HEK293 (cell line): ENCODE measurements around the gene LRBA.

Source experiments
- CTCF ChIA-PET: fragments of 350-600 bp; formaldehyde crosslinking; extraction: SDS; loops from one replicate; lab custom pipeline; 2021; ENCODE audit warnings: antibody characterized with exemption; lab: Yijun Ruan, JAX
- POLR2A ChIA-PET: fragments of 300-600 bp; formaldehyde crosslinking; extraction: SDS; loops from one replicate; lab custom pipeline; 2020; ENCODE audit warnings: antibody characterized with exemption, inconsistent platforms; lab: Yijun Ruan, JAX
- H3K27ac ChIP-seq: fragments of 200-500 bp; sonication (Bioruptor generic); 2 replicates; pipeline ENCODE4 v1.5.1; 2014; ENCODE audit warnings: low read depth, low read length, control low read depth, inconsistent platforms; ENCODE audit errors: extremely low read depth
- H3K36me3 ChIP-seq, 2 experiments: fragments of 200-500 bp in 1 of 2; sonication (Bioruptor generic) in 1 of 2; 1 replicate in 1 of 2; 2 replicates in 1 of 2; pipeline ENCODE4 v1.5.1; 2014 to 2017; ENCODE audit warnings: inconsistent platforms in 2 of 2, low read length in 2 of 2; ENCODE audit not compliant: control insufficient read depth in 2 of 2, insufficient read depth in 1 of 2
- H3K4me1 ChIP-seq: fragments of 200-500 bp; sonication (Bioruptor generic); 2 replicates; pipeline ENCODE4 v1.5.1; 2014; ENCODE audit warnings: mild to moderate bottlenecking, low read length, inconsistent platforms; ENCODE audit not compliant: control insufficient read depth, insufficient read depth
- H3K4me3 ChIP-seq: 2 replicates; pipeline ENCODE4 v1.5.1; 2011; ENCODE audit warnings: low read depth, mild to moderate bottlenecking, control low read depth, low read length, moderate library complexity
- H3K9me3 ChIP-seq: fragments of 200-500 bp; sonication (Bioruptor generic); 2 replicates; pipeline ENCODE4 v1.5.1; 2014; ENCODE audit warnings: low read depth, low read length, inconsistent platforms; ENCODE audit not compliant: control insufficient read depth, insufficient read depth
- KLF16 ChIP-seq: fragments of 450-650 bp; formaldehyde crosslinking; IDR thresholded peaks from 2 replicates; pipeline ENCODE4 v1.5.1; 2017; ENCODE audit warnings: missing biosample characterization, missing genetic modification characterization
- KLF8 ChIP-seq: fragments of 450-650 bp; formaldehyde crosslinking; IDR thresholded peaks from 2 replicates; pipeline ENCODE4 v1.5.1; 2016; ENCODE audit warnings: missing biosample characterization, missing genetic modification characterization
- PRDM1 ChIP-seq: fragments of 450-650 bp; formaldehyde crosslinking; IDR thresholded peaks from 2 replicates; pipeline ENCODE4; 2016; ENCODE audit warnings: missing biosample characterization, missing genetic modification characterization
- TCF7L2 ChIP-seq: IDR thresholded peaks from 2 replicates; pipeline ENCODE4 v1.6.1; 2011; ENCODE audit warnings: low read depth, mild to moderate bottlenecking, inconsistent platforms, low read length, moderate library complexity, borderline replicate concordance
- ZBTB17 ChIP-seq: fragments of 450-650 bp; formaldehyde crosslinking; IDR thresholded peaks from 2 replicates; pipeline ENCODE4 v1.5.1; 2016; ENCODE audit warnings: missing biosample characterization, missing genetic modification characterization
- ZNF16 ChIP-seq: fragments of 450-650 bp; formaldehyde crosslinking; IDR thresholded peaks from 2 replicates; pipeline ENCODE4 v1.5.1; 2016; ENCODE audit warnings: low read depth, missing biosample characterization, missing genetic modification characterization
- ZNF184 ChIP-seq: fragments of 450-650 bp; IDR thresholded peaks from 2 replicates; pipeline ENCODE4 v1.5.1; 2018; ENCODE audit warnings: missing biosample characterization, mild to moderate bottlenecking, missing genetic modification characterization
- ZNF2 ChIP-seq: fragments of 450-650 bp; formaldehyde crosslinking; IDR thresholded peaks from 2 replicates; pipeline ENCODE4 v1.5.1; 2016; ENCODE audit warnings: missing biosample characterization, missing genetic modification characterization
- ZNF211 ChIP-seq: fragments of 450-650 bp; formaldehyde crosslinking; IDR thresholded peaks from 2 replicates; pipeline ENCODE4 v1.5.1; 2016; ENCODE audit warnings: low read depth, missing biosample characterization, missing genetic modification characterization
- ZNF221 ChIP-seq: fragments of 450-650 bp; formaldehyde crosslinking; IDR thresholded peaks from 2 replicates; pipeline ENCODE4 v1.5.1; 2017; ENCODE audit warnings: missing biosample characterization, missing genetic modification characterization, borderline replicate concordance
- ZNF239 ChIP-seq: fragments of 450-650 bp; formaldehyde crosslinking; IDR thresholded peaks from 2 replicates; pipeline ENCODE4 v1.5.1; 2016; ENCODE audit warnings: missing biosample characterization, missing genetic modification characterization
- ZNF324 ChIP-seq: fragments of 450-650 bp; formaldehyde crosslinking; IDR thresholded peaks from 2 replicates; pipeline ENCODE4 v1.5.1; 2016; ENCODE audit warnings: missing biosample characterization, missing genetic modification characterization
- ZNF416 ChIP-seq: fragments of 450-650 bp; formaldehyde crosslinking; IDR thresholded peaks from 2 replicates; pipeline ENCODE4 v1.5.1; 2016; ENCODE audit warnings: missing biosample characterization, missing genetic modification characterization
- ZNF48 ChIP-seq: fragments of 450-650 bp; formaldehyde crosslinking; IDR thresholded peaks from 2 replicates; pipeline ENCODE4 v1.5.1; 2016; ENCODE audit warnings: missing biosample characterization, missing genetic modification characterization
- ZNF548 ChIP-seq: fragments of 450-650 bp; formaldehyde crosslinking; IDR thresholded peaks from 2 replicates; pipeline ENCODE4 v1.5.1; 2016; ENCODE audit warnings: missing biosample characterization, missing genetic modification characterization
- ZNF549 ChIP-seq: fragments of 450-650 bp; IDR thresholded peaks from 2 replicates; pipeline ENCODE4 v1.5.1; 2018; ENCODE audit warnings: missing biosample characterization, missing genetic modification characterization, mild to moderate bottlenecking, inconsistent platforms, moderate library complexity
- ZNF623 ChIP-seq: fragments of 450-650 bp; formaldehyde crosslinking; IDR thresholded peaks from 2 replicates; pipeline ENCODE4 v1.5.1; 2016; ENCODE audit warnings: missing biosample characterization, missing genetic modification characterization
- ZNF626 ChIP-seq: fragments of 450-650 bp; sonication (Bioruptor Pico); formaldehyde crosslinking; IDR thresholded peaks from 2 replicates; pipeline ENCODE4 v1.5.1; 2018; ENCODE audit warnings: missing biosample characterization, missing genetic modification characterization, inconsistent platforms
- ZNF768 ChIP-seq: fragments of 450-650 bp; formaldehyde crosslinking; IDR thresholded peaks from 2 replicates; pipeline ENCODE4 v1.5.1; 2018; ENCODE audit warnings: missing biosample characterization, mild to moderate bottlenecking, missing genetic modification characterization
- ZNF776 ChIP-seq: fragments of 450-650 bp; formaldehyde crosslinking; IDR thresholded peaks from 2 replicates; pipeline ENCODE4 v1.5.0; 2017; ENCODE audit warnings: missing biosample characterization, missing genetic modification characterization, borderline replicate concordance
- ZNF830 ChIP-seq: fragments of 450-650 bp; IDR thresholded peaks from 2 replicates; pipeline ENCODE4 v1.5.0; 2018; ENCODE audit warnings: missing biosample characterization, missing genetic modification characterization, low read depth, mild to moderate bottlenecking, moderate library complexity
- ZNF843 ChIP-seq: fragments of 450-650 bp; formaldehyde crosslinking; IDR thresholded peaks from 2 replicates; pipeline ENCODE4 v1.5.1; 2016; ENCODE audit warnings: missing biosample characterization, missing genetic modification characterization
- ZSCAN23 ChIP-seq: fragments of 450-650 bp; formaldehyde crosslinking; IDR thresholded peaks from 2 replicates; pipeline ENCODE4 v1.5.1; 2016; ENCODE audit warnings: missing biosample characterization, missing genetic modification characterization
- ZSCAN30 ChIP-seq: fragments of 450-650 bp; IDR thresholded peaks from 2 replicates; pipeline ENCODE4 v1.5.1; 2018; ENCODE audit warnings: missing biosample characterization, mild to moderate bottlenecking, missing genetic modification characterization, moderate library complexity
- ZSCAN4 ChIP-seq: fragments of 450-650 bp; formaldehyde crosslinking; IDR thresholded peaks from 2 replicates; pipeline ENCODE4 v1.5.1; 2017; ENCODE audit warnings: missing biosample characterization, missing genetic modification characterization
- TF ChIP-seq, protein P1 (sequence below): fragments of 450-650 bp; formaldehyde crosslinking; IDR thresholded peaks from 2 replicates; pipeline ENCODE4 v1.5.1; 2016; ENCODE audit warnings: missing biosample characterization, missing genetic modification characterization
- TF ChIP-seq, protein P2 (sequence below): fragments of 450-650 bp; formaldehyde crosslinking; IDR thresholded peaks from 2 replicates; pipeline ENCODE4 v1.5.1; 2017; ENCODE audit warnings: missing biosample characterization, missing genetic modification characterization

LRBA gene

DNA sequence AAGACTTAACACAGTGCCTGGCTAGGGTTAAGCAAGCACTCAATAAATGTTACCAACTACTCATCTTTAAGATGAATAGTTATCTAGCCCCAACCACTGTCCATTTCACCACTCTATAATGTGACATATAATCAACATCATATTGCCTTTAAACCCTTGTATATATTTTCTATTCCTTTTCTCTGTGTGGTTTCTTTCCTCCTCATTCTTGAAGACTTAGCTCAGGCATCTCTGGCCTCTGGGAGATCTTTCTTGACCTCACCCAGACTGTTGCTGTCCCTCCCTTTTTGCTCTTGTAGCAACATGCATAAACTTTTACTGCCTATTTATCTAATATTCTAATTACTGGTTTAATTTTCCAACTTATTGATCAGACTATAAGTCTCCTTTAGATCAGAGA is 683.0 kb downstream of the LRBA start (continued):
- TF ChIP-seq PRDM1 (no peak), ZNF48 (tag by site-specific recombination) (no peak), ZNF16 (tag by site-specific recombination) (no peak), ZNF623 (tag by site-specific recombination) (no peak), ZNF184 (no peak)

GRCh38 chr4:150329373-150329772 is 685.7 kb downstream of the LRBA start:
- H3K4me3 ChIP-seq = no peak overlapping the region
- H3K36me3 ChIP-seq = no peaks in the 10 kb centered on the region
- no peaks in the 10 kb centered on the region for H3K9me3 ChIP-seq
- H3K27ac ChIP-seq = no peak overlapping the region
- TF ChIP-seq ZNF776 (tag by site-specific recombination) = no peak
- TF ChIP-seq ZNF2 (tag by site-specific recombination) = no peak
- TF ChIP-seq ZNF768 = no peak
- no peak for TF ChIP-seq ZNF221 (tag by site-specific recombination)
- TF ChIP-seq ZBTB17 (tag by site-specific recombination) = no peak
- TF ChIP-seq ZSCAN23 (tag by site-specific recombination) = no peak
- TF ChIP-seq ZNF549 (tag by site-specific recombination) = no peak
- TF ChIP-seq ZNF211 (tag by site-specific recombination) = no peak
- TF ChIP-seq, all 188 proteins: peak for 0
- H3K4me1 ChIP-seq = no peaks in the 10 kb centered on the region
- CTCF ChIA-PET = interaction anchor here (0.8 to 1.0 kb wide), 2 partner anchors 32 to 537 kb away, joined by 3 to 4 read pairs; no protein-coding TSS in a partner anchor
- POLR2A ChIA-PET = no interaction called here

DNA sequence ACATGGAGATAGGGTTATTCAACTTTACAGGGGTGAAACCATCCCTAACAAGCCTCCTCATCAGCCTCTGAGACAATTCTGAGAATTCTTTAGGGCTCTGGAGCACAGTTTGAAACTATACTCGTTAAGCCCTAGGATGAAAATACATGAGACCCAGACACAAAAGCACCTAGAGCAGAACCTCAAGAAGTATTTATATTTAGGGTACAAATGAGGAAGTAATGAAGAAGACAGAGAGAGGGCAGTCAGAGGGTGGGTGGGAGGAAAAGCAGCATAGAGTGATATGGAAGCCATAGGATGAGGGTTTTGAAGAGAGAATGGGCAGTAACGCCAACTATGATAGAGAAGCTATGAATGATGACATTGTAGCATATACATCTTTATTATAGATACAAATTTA is 686.6 kb downstream of the LRBA start:
- no peaks in the 10 kb centered on the region for H3K9me3 ChIP-seq
- TF ChIP-seq ZNF239 (no peak), KLF8 (tag by site-specific recombination) (no peak), ZBTB17 (tag by site-specific recombination) (no peak), ZNF324 (tag by site-specific recombination) (no peak), ZNF548 (tag by site-specific recombination) (no peak), ZSCAN4 (tag by site-specific recombination) (no peak), ZNF416 (no peak)
- ChIA-PET POLR2A (no interaction called here), CTCF (interaction anchor here (0.5 kb wide), 1 partner anchor 18 kb away, joined by 3 read pairs; no protein-coding TSS in a partner anchor)
- no peak overlapping the region for H3K27ac ChIP-seq
- no peaks in the 10 kb centered on the region for H3K36me3 ChIP-seq
- no peaks in the 10 kb centered on the region for H3K4me1 ChIP-seq
- no peak overlapping the region for H3K4me3 ChIP-seq

DNA sequence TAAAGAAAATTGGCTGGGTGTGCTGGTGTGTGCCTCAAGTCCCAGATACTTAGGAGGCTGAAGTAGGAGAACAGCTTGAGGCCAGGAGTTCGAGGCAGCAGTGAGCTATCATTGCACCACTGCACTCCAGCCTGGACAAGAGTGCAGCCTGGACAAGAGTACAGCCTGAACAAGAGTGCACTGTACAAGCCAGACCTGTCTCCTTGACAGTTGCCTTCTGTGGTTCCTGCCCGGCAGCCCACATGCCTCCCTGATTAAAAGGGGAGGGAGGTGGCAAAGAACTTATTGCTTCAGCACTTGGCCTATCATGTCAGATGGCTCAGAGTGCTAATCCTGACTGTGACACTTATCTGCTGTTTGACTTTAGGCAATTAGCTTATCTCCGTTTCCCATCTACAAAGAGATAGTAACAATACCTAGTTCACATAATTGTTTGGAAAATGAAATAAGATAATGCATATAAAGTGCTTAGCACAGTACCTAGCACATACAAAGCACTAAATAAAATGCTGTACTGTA is 687.8 kb downstream of the LRBA start:
- Histone ChIP-seq H3K4me1 (no peaks in the 10 kb centered on the region), H3K9me3 (no peaks in the 10 kb centered on the region), H3K4me3 (no peak overlapping the region)
- no peak for TF ChIP-seq ZNF830 (tag by site-specific recombination)
- no peak for TF ChIP-seq ZSCAN30 (tag by site-specific recombination)
- no peak for TF ChIP-seq TCF7L2
- no peak for TF ChIP-seq KLF16 (tag by site-specific recombination)
- no peak for TF ChIP-seq ZNF626 (tag by site-specific recombination)
- TF ChIP-seq, protein P1, sequence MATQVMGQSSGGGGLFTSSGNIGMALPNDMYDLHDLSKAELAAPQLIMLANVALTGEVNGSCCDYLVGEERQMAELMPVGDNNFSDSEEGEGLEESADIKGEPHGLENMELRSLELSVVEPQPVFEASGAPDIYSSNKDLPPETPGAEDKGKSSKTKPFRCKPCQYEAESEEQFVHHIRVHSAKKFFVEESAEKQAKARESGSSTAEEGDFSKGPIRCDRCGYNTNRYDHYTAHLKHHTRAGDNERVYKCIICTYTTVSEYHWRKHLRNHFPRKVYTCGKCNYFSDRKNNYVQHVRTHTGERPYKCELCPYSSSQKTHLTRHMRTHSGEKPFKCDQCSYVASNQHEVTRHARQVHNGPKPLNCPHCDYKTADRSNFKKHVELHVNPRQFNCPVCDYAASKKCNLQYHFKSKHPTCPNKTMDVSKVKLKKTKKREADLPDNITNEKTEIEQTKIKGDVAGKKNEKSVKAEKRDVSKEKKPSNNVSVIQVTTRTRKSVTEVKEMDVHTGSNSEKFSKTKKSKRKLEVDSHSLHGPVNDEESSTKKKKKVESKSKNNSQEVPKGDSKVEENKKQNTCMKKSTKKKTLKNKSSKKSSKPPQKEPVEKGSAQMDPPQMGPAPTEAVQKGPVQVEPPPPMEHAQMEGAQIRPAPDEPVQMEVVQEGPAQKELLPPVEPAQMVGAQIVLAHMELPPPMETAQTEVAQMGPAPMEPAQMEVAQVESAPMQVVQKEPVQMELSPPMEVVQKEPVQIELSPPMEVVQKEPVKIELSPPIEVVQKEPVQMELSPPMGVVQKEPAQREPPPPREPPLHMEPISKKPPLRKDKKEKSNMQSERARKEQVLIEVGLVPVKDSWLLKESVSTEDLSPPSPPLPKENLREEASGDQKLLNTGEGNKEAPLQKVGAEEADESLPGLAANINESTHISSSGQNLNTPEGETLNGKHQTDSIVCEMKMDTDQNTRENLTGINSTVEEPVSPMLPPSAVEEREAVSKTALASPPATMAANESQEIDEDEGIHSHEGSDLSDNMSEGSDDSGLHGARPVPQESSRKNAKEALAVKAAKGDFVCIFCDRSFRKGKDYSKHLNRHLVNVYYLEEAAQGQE (tag by site-specific recombination) = no peak
- TF ChIP-seq, protein P2, sequence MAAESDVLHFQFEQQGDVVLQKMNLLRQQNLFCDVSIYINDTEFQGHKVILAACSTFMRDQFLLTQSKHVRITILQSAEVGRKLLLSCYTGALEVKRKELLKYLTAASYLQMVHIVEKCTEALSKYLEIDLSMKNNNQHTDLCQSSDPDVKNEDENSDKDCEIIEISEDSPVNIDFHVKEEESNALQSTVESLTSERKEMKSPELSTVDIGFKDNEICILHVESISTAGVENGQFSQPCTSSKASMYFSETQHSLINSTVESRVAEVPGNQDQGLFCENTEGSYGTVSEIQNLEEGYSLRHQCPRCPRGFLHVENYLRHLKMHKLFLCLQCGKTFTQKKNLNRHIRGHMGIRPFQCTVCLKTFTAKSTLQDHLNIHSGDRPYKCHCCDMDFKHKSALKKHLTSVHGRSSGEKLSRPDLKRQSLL (tag by site-specific recombination) = no peak
- no peak for TF ChIP-seq ZNF843 (tag by site-specific recombination)
- TF ChIP-seq, all 188 proteins: peak for 0
- ChIA-PET POLR2A (no interaction called here), CTCF (interaction anchor here (0.9 kb wide), 1 partner anchor 540 kb away, joined by 5 read pairs; no protein-coding TSS in a partner anchor)
- H3K27ac ChIP-seq = no peak overlapping the region
- no peaks in the 10 kb centered on the region for H3K36me3 ChIP-seq
